Activated B cell treated with CpG ODN at 0.5 μM for 24 hours (primary cell): ENCODE measurements around the gene MKLN1. TPM values are rescaled to one million over a fixed set of nuclear protein-coding genes. Genes with fewer than 3 reads are reported as not detected.
"Not testable (repeated sequence)": the region's sequence is repeated elsewhere in the genome, so short reads cannot be mapped to it uniquely, and the experiment has no call there.

ENCODE experiments used
- ATAC-seq: fragments of 200-7000 bp; cut with Tn5 transposase; one replicate; pipeline ENCODE4 v1.10.0; 2021; ENCODE audit warnings: low read depth, mild to moderate bottlenecking, moderate library complexity
- CTCF ChIA-PET: fragments of 350-600 bp; sonication (Branson Sonifier 250); formaldehyde crosslinking; loops from one replicate; lab custom pipeline; 2021; ENCODE audit warnings: antibody characterized with exemption; lab: Charles Lee
- POLR2A ChIA-PET: fragments of 350-600 bp; sonication (Branson Sonifier 250); formaldehyde crosslinking; loops from one replicate; lab custom pipeline; 2021; ENCODE audit warnings: antibody characterized with exemption; lab: Charles Lee
- DNase-seq: peaks from one replicate; pipeline ENCODE4 v3.0.0; 2022
- H3K27ac Mint-ChIP-seq: one replicate; pipeline ENCODE4 v1.8.0; 2020; ENCODE audit warnings: mixed read lengths
- H3K27me3 Mint-ChIP-seq: one replicate; pipeline ENCODE4 v1.8.0; 2021; ENCODE audit warnings: mixed read lengths
- H3K36me3 Mint-ChIP-seq: one replicate; pipeline ENCODE4 v1.8.0; 2021; ENCODE audit warnings: low read depth, mixed read lengths
- H3K4me1 Mint-ChIP-seq: one replicate; pipeline ENCODE4 v1.8.0; 2021; ENCODE audit warnings: mixed read lengths
- H3K4me3 Mint-ChIP-seq: one replicate; pipeline ENCODE4 v1.8.0; 2020; ENCODE audit warnings: mild to moderate bottlenecking, mixed read lengths
- H3K9me3 Mint-ChIP-seq: one replicate; pipeline ENCODE4 v1.8.0; 2020; ENCODE audit warnings: mixed read lengths
- CTCF ChIP-seq: fragments of 200-600 bp; IDR thresholded peaks from one replicate; pipeline ENCODE4 v1.8.0; 2022; ENCODE audit warnings: antibody characterized with exemption, mild to moderate bottlenecking
- intact Hi-C: fragments of 100-400 bp; cut with micrococcal nuclease; formaldehyde crosslinking; loops from one replicate; pipeline ENCODE4 v1.15.1; 2024
- total RNA-seq: library from RNA; stranded (reverse); gene quantifications from 2 replicates; pipeline ENCODE4 v1.2.3, GENCODE V29; 2022

MKLN1 gene
- total RNA-seq, 1 donor from 2014 or later = 64.6 TPM

- Mint-ChIP-seq H3K27me3 (peaks cover 3% of the 10 kb centered on the region), H3K36me3 (no peaks in the 10 kb centered on the region), H3K9me3 (no peaks in the 10 kb centered on the region), H3K4me1 (peaks cover 23% of the 10 kb centered on the region), H3K4me3 (no peak overlapping the region), H3K27ac (no peak overlapping the region)
- POLR2A ChIA-PET = no interaction called here
- DNase-seq = no peak
- CTCF ChIA-PET = interaction anchor here (1.0 to 1.8 kb wide), 2 partner anchors 137 to 144 kb away, joined by 3 to 4 read pairs; no protein-coding TSS in a partner anchor
- intact Hi-C loops = loop anchor here (5.0 kb wide), 1 partner anchor 439 kb away; no protein-coding TSS in a partner anchor
- no peak for ATAC-seq
- no peak for TF ChIP-seq CTCF
These were observed 183.4 kb downstream of the MKLN1 start for GRCh38 chr7:131511071-131511470.

- ChIA-PET POLR2A (no interaction called here), CTCF (interaction anchor here (1.0 to 1.8 kb wide), 2 partner anchors 137 to 143 kb away, joined by 3 to 4 read pairs; no protein-coding TSS in a partner anchor)
- intact Hi-C loops = loop anchor here (5.0 kb wide), 1 partner anchor 440 kb away; no protein-coding TSS in a partner anchor
- DNase-seq = no peak
- H3K9me3 Mint-ChIP-seq = no peaks in the 10 kb centered on the region
- no peaks in the 10 kb centered on the region for H3K36me3 Mint-ChIP-seq
- H3K27ac Mint-ChIP-seq = no peak overlapping the region
- H3K4me3 Mint-ChIP-seq = no peak overlapping the region
- TF ChIP-seq CTCF = no peak
- H3K27me3 Mint-ChIP-seq = peaks cover 3% of the 10 kb centered on the region
- peaks cover 23% of the 10 kb centered on the region for H3K4me1 Mint-ChIP-seq
- no peak for ATAC-seq
These were observed 184.3 kb downstream of the MKLN1 start for GRCh38 chr7:131511774-131512535.

GRCh38 chr7:131513245-131514061 lies 185.8 kb downstream of the MKLN1 start:
- peak; percentile 97 for ATAC-seq
- peaks cover 16% of the 10 kb centered on the region for H3K4me1 Mint-ChIP-seq
- H3K27ac Mint-ChIP-seq = no peak overlapping the region
- no peak overlapping the region for H3K4me3 Mint-ChIP-seq
- no peaks in the 10 kb centered on the region for H3K36me3 Mint-ChIP-seq
- peaks cover 3% of the 10 kb centered on the region for H3K27me3 Mint-ChIP-seq
- peak; percentile 60 for DNase-seq
- ChIA-PET CTCF (interaction anchor here (0.5 to 1.1 kb wide), 2 partner anchors 26 to 88 kb away, joined by 3 read pairs; no protein-coding TSS in a partner anchor), POLR2A (interaction anchor here (0.6 kb wide), 1 partner anchor 622 kb away, joined by 3 read pairs; no protein-coding TSS in a partner anchor)
- no peaks in the 10 kb centered on the region for H3K9me3 Mint-ChIP-seq
- intact Hi-C loops = loop anchor here (1.0 to 5.0 kb wide), 2 partner anchors 441 to 616 kb away; no protein-coding TSS in a partner anchor
- TF ChIP-seq CTCF = peak; percentile 53

- DNase-seq, ATAC-seq, H3K4me3 Mint-ChIP-seq, H3K27me3 Mint-ChIP-seq, H3K9me3 Mint-ChIP-seq, intact Hi-C loops, H3K27ac Mint-ChIP-seq, H3K36me3 Mint-ChIP-seq, POLR2A ChIA-PET: not testable (repeated sequence)
- CTCF ChIA-PET = interaction anchor here (0.6 to 1.4 kb wide), 3 partner anchors 12 to 140 kb away, joined by 3 to 4 read pairs (median 4); no protein-coding TSS in a partner anchor
- H3K4me1 Mint-ChIP-seq = peaks cover 16% of the 10 kb centered on the region
These were observed 187.8 kb downstream of the MKLN1 start for GRCh38 chr7:131515471-131515870.

GRCh38 chr7:131517218-131517923 lies 189.7 kb downstream of the MKLN1 start:
- no peak for TF ChIP-seq CTCF
- CTCF ChIA-PET = no interaction called here
- intact Hi-C loops = no loop called here
- no peak for ATAC-seq
- Mint-ChIP-seq H3K36me3 (no peaks in the 10 kb centered on the region), H3K27me3 (no peaks in the 10 kb centered on the region), H3K9me3 (no peaks in the 10 kb centered on the region), H3K4me1 (peaks cover 10% of the 10 kb centered on the region), H3K4me3 (no peak overlapping the region), H3K27ac (no peak overlapping the region)
- DNase-seq = no peak
- POLR2A ChIA-PET = no interaction called here
